ENCODE data around the gene PRKCA. TPM values are rescaled to one million over a fixed set of nuclear protein-coding genes. Genes with fewer than 3 reads are reported as not detected.

PRKCA gene
- total RNA-seq, 2 donors from 2014 or later = 84.9 to 93.9 TPM

DNA sequence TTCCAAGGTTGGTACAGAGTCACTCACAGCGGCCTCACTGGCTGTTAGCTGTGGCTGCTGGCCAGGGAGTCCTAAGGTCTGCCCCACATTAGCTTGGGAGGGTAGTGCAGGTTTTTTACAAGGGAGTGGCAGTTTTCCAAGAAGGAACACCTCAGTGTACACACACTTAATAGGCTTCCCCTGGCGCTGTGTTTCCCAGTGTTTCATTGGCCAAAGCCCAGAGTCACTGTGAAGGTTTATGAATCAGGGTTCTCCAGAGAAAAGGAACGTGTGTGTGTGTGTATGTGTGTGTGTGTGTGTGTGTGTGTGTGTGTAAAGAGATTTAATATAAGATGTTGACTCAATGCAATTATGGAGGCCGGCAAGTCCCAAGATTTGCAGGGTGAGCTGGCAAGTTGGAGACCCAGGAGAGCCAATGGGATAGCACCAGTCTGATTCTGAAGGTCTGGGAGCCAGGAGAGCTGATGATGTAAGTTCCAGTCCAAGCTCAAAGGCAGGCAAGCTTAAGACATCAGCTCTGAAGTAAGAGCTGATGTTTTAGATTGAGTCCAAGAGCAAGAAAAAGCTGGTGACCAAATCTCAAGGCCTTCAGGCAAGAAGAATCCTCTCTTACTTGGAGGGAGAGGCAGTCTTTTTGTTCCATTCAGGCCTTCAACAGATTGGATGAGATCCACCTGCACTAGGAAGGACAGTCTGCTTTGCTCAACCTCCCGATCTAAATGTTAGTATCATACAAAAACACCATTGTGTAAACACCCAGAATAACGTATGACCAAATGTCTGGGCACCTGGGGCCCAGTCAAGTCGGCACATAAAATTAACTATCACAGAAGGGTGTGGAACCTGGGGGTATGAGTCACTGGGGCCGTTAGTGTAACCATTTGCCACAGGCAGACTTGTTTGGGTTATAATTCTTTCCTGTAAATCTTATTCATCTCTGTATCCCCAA is 206.8 kb downstream of the PRKCA start:
- no peak for DNase-seq
- Mint-ChIP-seq H3K36me3 (ENCODE audit: low read depth) (no peaks in the 10 kb centered on the region), H3K27me3 (no peaks in the 10 kb centered on the region), H3K4me1 (peaks cover 40% of the 10 kb centered on the region), H3K27ac (peak overlapping the region; percentile 75), H3K4me3 (peak overlapping the region; percentile 58)
- ATAC-seq = peak; percentile 72
- H3K9me3 ChIP-seq (ENCODE audit: control insufficient read depth, low read length, poor library complexity, severe bottlenecking) = no peaks in the 10 kb centered on the region

- H3K27me3 Mint-ChIP-seq = no peaks in the 10 kb centered on the region
- ATAC-seq = no peak
Measured at GRCh38 chr17:66509926-66510325, 207.5 kb downstream of the PRKCA start.

GRCh38 chr17:66511135-66511534 is 208.7 kb downstream of the PRKCA start:
- DNase-seq (no peak), ATAC-seq (no peak)
- Mint-ChIP-seq H3K27me3 (no peaks in the 10 kb centered on the region), H3K4me1 (peaks cover 38% of the 10 kb centered on the region), H3K4me3 (no peak overlapping the region), H3K36me3 (ENCODE audit: low read depth) (no peaks in the 10 kb centered on the region), H3K27ac (peak overlapping the region; percentile 41)
- no peaks in the 10 kb centered on the region for H3K9me3 ChIP-seq (ENCODE audit: control insufficient read depth, low read length, poor library complexity, severe bottlenecking)

More at GRCh38 chr17:66509926-66510325, 207.5 kb downstream of the PRKCA start:
- DNase-seq = no peak
- Mint-ChIP-seq H3K36me3 (ENCODE audit: low read depth) (no peaks in the 10 kb centered on the region), H3K27ac (peak overlapping the region; percentile 75), H3K4me3 (peak overlapping the region; percentile 58), H3K4me1 (peaks cover 38% of the 10 kb centered on the region)
- no peaks in the 10 kb centered on the region for H3K9me3 ChIP-seq (ENCODE audit: control insufficient read depth, low read length, poor library complexity, severe bottlenecking)

DNA sequence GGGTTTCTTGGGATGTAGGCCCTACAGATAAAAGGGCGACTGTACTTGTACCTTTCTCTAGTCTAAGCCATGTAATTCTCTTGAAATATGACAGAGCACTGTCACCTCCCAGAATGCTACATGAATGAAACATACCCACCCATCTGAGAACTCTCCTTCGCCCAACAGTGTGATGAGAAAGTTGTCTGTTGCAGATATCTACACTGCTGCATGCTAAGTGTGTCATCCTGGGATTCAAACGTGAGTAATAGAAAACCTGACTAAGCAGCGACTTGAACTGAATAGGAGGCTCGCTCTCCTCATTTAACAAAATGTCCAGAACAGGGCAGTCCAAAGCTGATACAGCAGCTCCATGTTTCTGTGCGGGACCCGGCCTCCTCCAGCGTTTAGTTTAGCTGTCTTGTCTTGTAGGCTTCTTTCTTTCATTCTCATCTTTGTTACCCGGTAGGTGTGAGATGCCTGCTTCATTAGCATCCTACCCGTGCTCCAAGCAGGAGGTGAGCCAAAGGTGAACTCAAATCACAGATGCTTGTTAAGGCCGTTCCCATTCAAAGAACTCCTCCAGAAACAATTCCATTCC is 211.9 kb downstream of the PRKCA start:
- no peaks in the 10 kb centered on the region for H3K36me3 Mint-ChIP-seq (ENCODE audit: low read depth)
- no peak overlapping the region for H3K4me3 Mint-ChIP-seq
- H3K9me3 ChIP-seq (ENCODE audit: control insufficient read depth, low read length, poor library complexity, severe bottlenecking) = no peaks in the 10 kb centered on the region
- H3K27me3 Mint-ChIP-seq = no peaks in the 10 kb centered on the region
- no peak for ATAC-seq
- peaks cover 33% of the 10 kb centered on the region for H3K4me1 Mint-ChIP-seq
- no peak for DNase-seq
- H3K27ac Mint-ChIP-seq = no peak overlapping the region

GRCh38 chr17:66515974-66516373 is 213.6 kb downstream of the PRKCA start:
- H3K9me3 ChIP-seq (ENCODE audit: control insufficient read depth, low read length, poor library complexity, severe bottlenecking) = no peaks in the 10 kb centered on the region
- ATAC-seq = no peak
- Mint-ChIP-seq H3K27me3 (no peaks in the 10 kb centered on the region), H3K4me1 (peaks cover 27% of the 10 kb centered on the region), H3K36me3 (ENCODE audit: low read depth) (no peaks in the 10 kb centered on the region), H3K27ac (no peak overlapping the region), H3K4me3 (no peak overlapping the region)
- DNase-seq = no peak

GRCh38 chr17:66517336-66518009 is 215.1 kb downstream of the PRKCA start:
- no peaks in the 10 kb centered on the region for H3K9me3 ChIP-seq (ENCODE audit: control insufficient read depth, low read length, poor library complexity, severe bottlenecking)
- ATAC-seq (no peak), DNase-seq (no peak)
- Mint-ChIP-seq H3K27me3 (no peaks in the 10 kb centered on the region), H3K4me1 (peaks cover 28% of the 10 kb centered on the region), H3K36me3 (ENCODE audit: low read depth) (peaks cover 3% of the 10 kb centered on the region), H3K4me3 (no peak overlapping the region), H3K27ac (peak overlapping the region; percentile 24)

- ATAC-seq (no peak), DNase-seq (no peak)
- H3K4me3 Mint-ChIP-seq = no peak overlapping the region
- peaks cover 25% of the 10 kb centered on the region for H3K4me1 Mint-ChIP-seq
- H3K36me3 Mint-ChIP-seq (ENCODE audit: low read depth) = peaks cover 3% of the 10 kb centered on the region
- H3K27ac Mint-ChIP-seq = peak overlapping the region; percentile 24
- H3K27me3 Mint-ChIP-seq = no peaks in the 10 kb centered on the region
- H3K9me3 ChIP-seq (ENCODE audit: control insufficient read depth, low read length, poor library complexity, severe bottlenecking) = no peaks in the 10 kb centered on the region
Measured at GRCh38 chr17:66518108-66518507, 215.7 kb downstream of the PRKCA start.

DNA sequence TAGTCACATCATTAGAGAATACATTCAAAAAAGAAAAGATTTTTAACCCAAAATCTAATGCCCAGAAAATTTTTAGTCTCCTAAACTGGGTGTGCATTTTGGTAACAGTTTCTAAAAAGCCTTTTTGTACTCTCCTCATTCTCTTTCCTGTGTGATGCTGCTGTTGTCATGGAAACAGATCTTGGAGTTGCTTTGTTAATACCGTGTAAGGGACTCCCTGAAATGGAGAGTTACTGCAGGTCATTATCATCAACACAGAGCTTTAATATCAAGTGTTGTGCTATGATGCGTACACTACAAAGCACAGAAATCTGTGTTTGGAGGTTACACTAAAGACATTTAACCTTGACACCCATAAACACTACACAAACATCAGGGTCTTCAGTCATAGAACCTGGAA is 216.3 kb downstream of the PRKCA start:
- no peaks in the 10 kb centered on the region for H3K9me3 ChIP-seq (ENCODE audit: control insufficient read depth, low read length, poor library complexity, severe bottlenecking)
- H3K27ac Mint-ChIP-seq = peak overlapping the region; percentile 39
- no peak overlapping the region for H3K4me3 Mint-ChIP-seq
- no peak for DNase-seq
- no peaks in the 10 kb centered on the region for H3K27me3 Mint-ChIP-seq
- peak; percentile 51 for ATAC-seq
- H3K36me3 Mint-ChIP-seq (ENCODE audit: low read depth) = peaks cover 3% of the 10 kb centered on the region
- H3K4me1 Mint-ChIP-seq = peaks cover 25% of the 10 kb centered on the region

DNA sequence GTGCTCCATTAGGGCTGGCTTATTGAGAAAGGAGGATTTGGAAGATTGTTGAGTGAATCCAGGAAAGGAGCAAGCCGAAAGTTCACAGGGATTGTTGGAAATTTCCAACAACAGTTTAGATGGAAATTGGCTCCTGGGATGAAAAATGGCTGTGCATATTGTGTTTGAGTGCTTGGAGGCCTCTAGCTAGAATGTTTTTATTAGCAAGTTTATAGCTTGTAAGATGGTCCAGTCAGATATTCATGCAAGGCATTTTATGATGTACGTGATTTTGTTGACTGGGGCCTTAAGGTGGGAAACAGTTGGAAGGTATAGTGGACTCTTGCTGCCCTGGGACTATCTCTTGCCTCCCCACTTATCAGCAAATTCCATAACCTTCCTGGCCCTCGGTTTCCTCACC is 216.7 kb downstream of the PRKCA start:
- peaks cover 3% of the 10 kb centered on the region for H3K36me3 Mint-ChIP-seq (ENCODE audit: low read depth)
- H3K4me3 Mint-ChIP-seq = no peak overlapping the region
- no peak for DNase-seq
- H3K4me1 Mint-ChIP-seq = peaks cover 25% of the 10 kb centered on the region
- peak overlapping the region; percentile 39 for H3K27ac Mint-ChIP-seq
- no peaks in the 10 kb centered on the region for H3K27me3 Mint-ChIP-seq
- ATAC-seq = no peak
- H3K9me3 ChIP-seq (ENCODE audit: control insufficient read depth, low read length, poor library complexity, severe bottlenecking) = no peaks in the 10 kb centered on the region

DNA sequence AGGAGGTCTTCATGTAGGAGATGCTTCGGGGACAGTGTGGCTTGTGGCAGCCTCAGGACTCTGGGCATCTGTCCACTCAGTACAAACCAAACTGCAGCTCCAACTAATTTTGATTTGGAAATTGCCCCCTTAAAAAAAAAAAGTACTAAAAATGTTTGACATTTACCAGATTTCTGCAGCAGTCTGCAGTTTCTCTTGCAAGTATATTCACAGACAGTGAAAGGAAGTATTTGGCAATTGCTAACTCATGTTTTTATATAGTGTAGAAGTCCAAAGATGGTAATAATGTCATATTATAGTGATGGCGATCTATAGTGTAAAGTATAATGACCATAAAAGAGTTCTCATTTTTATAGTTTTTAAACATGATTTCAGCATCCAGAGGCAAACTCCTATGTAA is 218.6 kb downstream of the PRKCA start:
- Mint-ChIP-seq H3K27ac (peak overlapping the region; percentile 39), H3K27me3 (no peaks in the 10 kb centered on the region), H3K4me3 (no peak overlapping the region), H3K36me3 (ENCODE audit: low read depth) (peaks cover 3% of the 10 kb centered on the region), H3K4me1 (peaks cover 26% of the 10 kb centered on the region)
- DNase-seq (no peak), ATAC-seq (no peak)
- H3K9me3 ChIP-seq (ENCODE audit: control insufficient read depth, low read length, poor library complexity, severe bottlenecking) = no peaks in the 10 kb centered on the region

DNA sequence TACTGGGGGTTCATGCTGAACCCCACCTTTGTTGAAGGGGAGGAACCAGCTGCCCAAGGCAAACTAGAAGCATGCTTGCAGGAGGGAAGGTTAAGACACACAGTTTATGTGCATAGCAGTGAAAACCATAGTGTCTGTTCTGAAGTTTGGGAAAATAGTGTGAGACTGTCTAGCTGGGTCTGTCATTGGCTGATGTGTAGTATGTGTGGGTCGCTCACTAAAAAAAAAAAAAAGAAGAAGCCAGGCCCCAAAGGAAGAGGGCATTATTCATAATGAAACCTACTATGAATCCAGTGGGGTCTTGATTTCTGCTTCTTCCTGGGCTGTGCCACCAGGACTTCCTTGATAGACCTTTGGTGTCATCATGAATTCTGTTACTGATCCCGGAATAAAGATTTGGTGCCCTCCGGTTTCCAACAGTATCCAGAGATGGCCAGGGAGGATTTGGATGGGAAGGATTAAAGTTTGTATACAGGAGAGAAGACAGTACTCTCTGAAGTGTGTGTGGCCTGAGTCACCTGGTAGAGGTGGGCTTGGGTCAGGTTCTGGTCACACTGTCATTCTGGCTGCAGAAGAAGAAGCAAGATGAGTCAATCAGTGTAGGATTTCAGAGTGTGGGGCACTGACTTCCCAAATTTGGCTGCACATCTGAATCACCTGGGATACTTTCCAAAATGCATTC is 220.3 kb downstream of the PRKCA start:
- Mint-ChIP-seq H3K27me3 (no peaks in the 10 kb centered on the region), H3K36me3 (ENCODE audit: low read depth) (peaks cover 3% of the 10 kb centered on the region), H3K27ac (peak overlapping the region; percentile 69), H3K4me1 (peaks cover 28% of the 10 kb centered on the region), H3K4me3 (no peak overlapping the region)
- no peaks in the 10 kb centered on the region for H3K9me3 ChIP-seq (ENCODE audit: control insufficient read depth, low read length, poor library complexity, severe bottlenecking)
- DNase-seq (no peak), ATAC-seq (no peak)

DNA sequence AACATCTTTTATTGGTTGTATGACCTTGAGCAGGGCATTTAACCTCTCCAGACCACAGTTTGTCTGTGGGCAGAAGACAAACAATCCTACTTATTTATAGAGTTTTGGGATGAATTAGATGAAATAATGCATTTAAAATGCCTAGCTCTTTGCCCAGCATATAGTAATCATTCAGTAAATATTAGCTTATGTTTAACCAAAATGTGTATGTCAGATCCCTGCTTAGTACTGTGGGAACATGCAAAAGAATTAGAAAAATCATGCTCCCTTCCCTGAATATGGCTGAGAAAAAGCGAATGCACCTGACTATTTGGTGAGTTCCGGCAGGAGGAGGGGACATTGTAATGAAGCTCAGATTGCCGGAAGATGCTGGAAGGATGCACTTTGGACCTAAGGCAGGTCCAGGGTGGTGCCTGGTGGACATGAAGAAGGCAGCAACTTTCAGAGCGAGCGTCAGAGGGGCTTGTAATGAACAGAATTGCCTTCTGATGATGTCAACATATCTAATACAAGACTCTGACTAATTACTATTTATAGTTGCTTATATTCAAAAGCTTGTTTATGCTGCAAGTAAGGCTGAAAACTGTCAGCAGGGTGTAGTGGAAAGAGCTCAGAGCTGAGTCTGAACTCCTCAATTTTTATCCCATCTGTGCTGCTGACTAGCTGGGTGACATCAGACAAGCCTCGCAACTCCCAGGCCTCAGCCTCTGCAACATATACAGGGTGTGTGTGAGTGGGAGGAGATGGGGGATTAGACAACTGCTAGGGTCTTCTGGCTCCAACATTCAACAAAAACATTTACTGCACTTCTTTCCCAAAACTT is 221.2 kb downstream of the PRKCA start:
- Mint-ChIP-seq H3K36me3 (ENCODE audit: low read depth) (peaks cover 3% of the 10 kb centered on the region), H3K27ac (no peak overlapping the region), H3K27me3 (no peaks in the 10 kb centered on the region), H3K4me1 (peaks cover 24% of the 10 kb centered on the region), H3K4me3 (no peak overlapping the region)
- H3K9me3 ChIP-seq (ENCODE audit: control insufficient read depth, low read length, poor library complexity, severe bottlenecking) = no peaks in the 10 kb centered on the region
- no peak for ATAC-seq
- DNase-seq = no peak

Data from T-helper 17 cell (primary cell).